Measurements from ENCODE around the gene MSRB1.

GRCh38 chr16:1990101-1990350, 47.0 kb upstream of the MSRB1 start:
- TF ChIP-seq ZNF668 (CRISPR knock-in tag; IDR thresholded peaks at IDR 0.05) (no peak), TCF15 (CRISPR knock-in tag; IDR thresholded peaks at IDR 0.05) (no peak), ELK1 (CRISPR knock-in tag; IDR thresholded peaks at IDR 0.05) (no peak), NFXL1 (CRISPR knock-in tag; IDR thresholded peaks at IDR 0.05) (no peak), POLR3A (IDR thresholded peaks at IDR 0.05; ENCODE audit: borderline replicate concordance, extremely low read depth, insufficient read depth, insufficient read length) (no peak), ZNF76 (CRISPR knock-in tag; IDR thresholded peaks at IDR 0.05; ENCODE audit: borderline replicate concordance) (no peak), CTCF (IDR thresholded peaks at IDR 0.05 in 2 of 3, conservative IDR thresholded peaks at IDR 0.05 in 1 of 3; ENCODE audit: insufficient read depth in 2 of 3, low read depth in 1 of 3, low read length in 3 of 3) (no peak), NR1H2 (CRISPR knock-in tag; IDR thresholded peaks at IDR 0.05) (no peak), EP300 (IDR thresholded peaks at IDR 0.05; ENCODE audit: low read length) (no peak)
